LHCN-M2 (cell line): Measurements from ENCODE around the gene OR2T1. TPM values are rescaled to one million over a fixed set of nuclear protein-coding genes. Genes with fewer than 3 reads are reported as not detected.
"Not testable (repeated sequence)": the region's sequence is repeated elsewhere in the genome, so short reads cannot be mapped to it uniquely, and the experiment has no call there.

ENCODE experiments used
- DNase-seq: peaks from one replicate; pipeline ENCODE4 v3.0.0-alpha.2; 2012; ENCODE audit warnings: low read depth
- total RNA-seq: library from RNA; depleted of rRNA; stranded (reverse); fragments of >200 nt; gene quantifications from 2 replicates; pipeline ENCODE4 v1.2.3, GENCODE V29; 2014; rRNA removed

Gene OR2T1
- total RNA-seq, 1 experiment from 2014 or later, result not detected

- not testable (repeated sequence) for DNase-seq
Measured at GRCh38 chr1:248436303-248436702, 33.5 kb downstream of the OR2T1 start.

GRCh38 chr1:248438668-248439067 lies 35.8 kb downstream of the OR2T1 start:
- not testable (repeated sequence) for DNase-seq

DNA sequence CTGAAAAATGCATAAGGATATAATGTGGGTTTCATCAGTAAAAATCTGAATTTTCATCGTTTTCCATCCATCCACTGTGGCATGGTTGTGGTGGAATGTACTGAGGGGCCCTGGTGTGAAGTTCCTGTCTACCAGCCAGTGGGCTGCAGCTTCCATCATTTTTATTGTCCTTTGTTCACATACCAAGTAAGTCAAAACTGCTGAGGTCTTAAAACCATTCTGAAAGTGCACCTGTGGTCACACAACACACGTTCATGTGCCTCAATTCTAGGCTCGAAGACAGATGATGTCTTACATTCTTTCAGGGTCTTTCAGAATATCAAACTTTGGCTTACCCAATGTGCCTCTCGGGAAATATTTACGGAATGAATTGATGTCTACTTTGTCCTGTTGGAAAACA lies 36.4 kb downstream of the OR2T1 start:
- DNase-seq, result not testable (repeated sequence)

GRCh38 chr1:248442500-248443277 lies 39.8 kb downstream of the OR2T1 start:
- not testable (repeated sequence) for DNase-seq

GRCh38 chr1:248444603-248445002 lies 41.8 kb downstream of the OR2T1 start:
- not testable (repeated sequence) for DNase-seq

DNA sequence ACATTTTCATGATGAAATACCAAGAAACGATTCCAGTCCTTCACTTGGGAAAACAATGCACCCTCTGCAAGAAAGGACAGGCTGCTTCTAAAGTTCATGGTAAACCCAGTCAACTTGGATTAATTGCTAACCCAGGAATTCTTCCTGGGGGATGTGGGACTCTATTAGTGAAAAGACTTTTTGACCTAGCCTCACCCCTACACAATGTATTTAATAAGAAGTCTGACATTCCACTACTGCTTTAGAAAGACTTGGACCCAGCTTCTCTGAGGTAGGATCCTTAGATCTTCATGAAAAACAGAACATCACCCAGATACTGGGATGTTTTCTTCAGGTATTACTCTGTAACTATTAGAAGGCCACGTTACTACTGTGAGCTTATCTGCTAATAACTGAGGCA lies 42.6 kb downstream of the OR2T1 start, which contains the start of gene OR2T2:
OR2T2 (plus strand) TSS at position 239 of the 400 bp plus-strand sequence. CDS start 7,161 bp downstream, outside the sequence.
- DNase-seq, result not testable (repeated sequence)

- not testable (repeated sequence) for DNase-seq
Measured at GRCh38 chr1:248448409-248449074, 45.7 kb downstream of the OR2T1 start.

DNA sequence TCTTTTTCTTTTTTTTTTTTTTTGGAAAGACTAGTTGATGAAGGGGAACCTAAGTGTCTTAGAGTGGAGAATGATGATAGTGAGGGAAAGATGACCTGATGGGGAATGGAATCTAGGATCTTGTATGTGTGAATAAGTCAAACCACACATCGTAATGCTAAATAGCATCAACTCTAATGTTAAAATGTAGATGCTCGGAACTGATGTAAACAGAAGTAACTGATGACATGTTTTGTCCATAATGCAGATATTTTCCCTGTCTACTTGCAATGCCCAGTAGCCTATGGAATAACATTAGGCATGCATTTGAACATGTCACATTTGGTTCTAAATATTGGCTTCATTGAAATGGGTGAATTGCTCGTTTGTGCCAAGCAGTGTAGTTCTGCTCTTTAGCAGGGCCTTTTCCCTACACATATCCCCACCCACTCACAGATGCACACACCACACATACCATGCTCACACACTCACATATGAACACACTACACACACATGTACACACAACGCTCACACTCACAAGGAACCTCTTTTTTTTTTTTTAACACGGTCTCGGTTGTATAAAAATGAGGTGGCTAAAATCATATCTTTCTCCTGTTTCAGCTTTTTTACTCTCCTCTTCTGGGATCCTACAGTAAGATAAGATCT lies 47.1 kb downstream of the OR2T1 start:
- not testable (repeated sequence) for DNase-seq

DNA sequence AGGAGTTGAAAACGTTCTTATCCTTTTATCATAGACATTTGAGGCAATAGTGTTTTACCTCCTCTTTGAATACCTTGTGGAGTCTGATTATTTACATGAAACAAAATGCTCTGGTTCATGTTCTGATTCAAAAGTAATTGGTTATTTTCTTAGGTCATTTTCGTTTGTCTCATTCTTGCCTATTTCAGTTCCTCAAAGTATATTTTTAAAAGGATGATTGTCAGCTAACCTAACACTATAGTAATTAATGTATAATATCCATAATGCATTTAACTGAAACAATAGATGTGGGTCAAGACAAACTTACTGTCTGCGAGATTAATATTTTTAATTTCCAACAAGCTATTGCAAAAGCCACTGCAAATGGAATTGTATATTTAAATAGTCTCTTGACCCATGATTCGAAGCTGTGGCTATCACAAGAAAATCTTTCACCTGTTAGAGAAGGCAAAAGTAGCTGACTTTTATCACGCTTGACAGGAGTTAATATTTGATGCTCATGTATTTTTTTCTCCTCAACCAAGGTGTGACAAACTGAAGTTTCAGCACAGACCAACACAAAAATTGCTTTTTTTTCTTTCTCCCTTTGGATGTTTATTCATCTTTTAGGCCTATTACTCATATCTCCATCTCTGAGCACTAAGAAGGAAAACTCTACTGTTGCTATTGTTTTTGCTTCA lies 47.8 kb downstream of the OR2T1 start:
- not testable (repeated sequence) for DNase-seq

GRCh38 chr1:248453619-248454018 lies 50.8 kb downstream of the OR2T1 start:
- not testable (repeated sequence) for DNase-seq

- DNase-seq, result not testable (repeated sequence)
Measured at GRCh38 chr1:248455045-248455444, 52.2 kb downstream of the OR2T1 start.

DNA sequence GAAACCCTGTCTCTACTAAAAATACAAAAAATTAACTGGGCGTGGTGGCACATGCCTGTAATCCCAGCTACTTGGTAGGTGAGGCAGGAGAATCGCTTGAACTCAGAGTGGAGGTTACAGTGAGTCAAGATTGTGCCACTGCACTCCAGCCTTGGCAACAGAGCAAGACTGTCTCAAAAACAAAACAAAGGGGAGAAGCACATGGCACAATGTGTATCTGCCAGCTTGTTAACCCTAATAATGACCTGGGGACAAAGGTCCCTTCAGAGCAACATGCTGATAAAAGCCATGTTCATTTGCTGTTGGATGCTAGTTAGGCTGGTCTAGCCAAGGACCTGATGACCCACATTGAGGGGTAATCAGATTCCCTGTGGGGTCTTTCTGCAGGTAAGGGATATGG lies 53.8 kb downstream of the OR2T1 start:
- DNase-seq, result not testable (repeated sequence)

Other genes starting within 250 kb of the OR2T1 start
- not detected in 2 replicates for gene OR2M2, start 228.2 kb upstream of the OR2T1 start, total RNA-seq
- gene OR2M3, start 205.8 kb upstream of the OR2T1 start, total RNA-seq, result not detected in 2 replicates
- not detected in 2 replicates for gene OR2M4, start 171.6 kb upstream of the OR2T1 start, total RNA-seq
- gene OR2T33, start 125.1 kb upstream of the OR2T1 start, total RNA-seq, result not detected in 2 replicates
- not detected in 2 replicates for gene OR2T12, start 99.6 kb upstream of the OR2T1 start, total RNA-seq
- not detected in 2 replicates for gene OR2M7, start 78.5 kb upstream of the OR2T1 start, total RNA-seq
- gene OR14C36, start 54.3 kb upstream of the OR2T1 start, total RNA-seq, result not detected in 2 replicates
- not detected in 2 replicates for gene OR2T4, start 41.4 kb upstream of the OR2T1 start, total RNA-seq
- not detected in 2 replicates for gene OR2T6, start 27.3 kb upstream of the OR2T1 start, total RNA-seq
- gene OR2T2, start 42.6 kb downstream of the OR2T1 start, total RNA-seq, result not detected in 2 replicates
- not detected in 2 replicates for gene OR2T3, start 70.3 kb downstream of the OR2T1 start, total RNA-seq
- not detected in 2 replicates for gene OR2T5, start 85.5 kb downstream of the OR2T1 start, total RNA-seq
- gene OR2G6, start 105.0 kb downstream of the OR2T1 start, total RNA-seq, result not detected in 2 replicates
- gene OR2T29, start 159.7 kb downstream of the OR2T1 start, total RNA-seq, result not detected in 2 replicates
- gene OR2T34, start 171.7 kb downstream of the OR2T1 start, total RNA-seq, result not detected in 2 replicates
- gene OR2T10, start 194.7 kb downstream of the OR2T1 start, total RNA-seq, result not detected in 2 replicates
- not detected in 2 replicates for gene OR2T11, start 232.0 kb downstream of the OR2T1 start, total RNA-seq
- not detected in 2 replicates for gene OR2T35, start 242.2 kb downstream of the OR2T1 start, total RNA-seq